Endodermal cell (in vitro differentiated cells): Measurements from ENCODE around the gene LPIN3. TPM values are rescaled to one million over a fixed set of nuclear protein-coding genes. Genes with fewer than 3 reads are reported as not detected.

ENCODE experiments used
- DNase-seq: peaks from one replicate; pipeline ENCODE4 v3.0.0-alpha.2; 2017
- H3K27ac ChIP-seq: 2 replicates; pipeline ENCODE4 v1.5.1; 2013; ENCODE audit warnings: mild to moderate bottlenecking, low read depth, low read length, moderate library complexity
- H3K27me3 ChIP-seq: 2 replicates; pipeline ENCODE4 v1.6.1; 2013; ENCODE audit warnings: mild to moderate bottlenecking, low read length, moderate library complexity; ENCODE audit not compliant: insufficient read depth, control insufficient read depth, poor library complexity, severe bottlenecking
- H3K36me3 ChIP-seq: 2 replicates; pipeline ENCODE4 v1.7.0; 2013; ENCODE audit warnings: mild to moderate bottlenecking, low read length, moderate library complexity; ENCODE audit not compliant: control insufficient read depth, insufficient read depth
- H3K4me1 ChIP-seq: one replicate; pipeline ENCODE4 v1.7.0; 2013; ENCODE audit warnings: low read length; ENCODE audit not compliant: control insufficient read depth, insufficient read depth
- H3K4me3 ChIP-seq: 2 replicates; pipeline ENCODE4 v1.5.1; 2013; ENCODE audit warnings: mild to moderate bottlenecking, low read length, moderate library complexity
- H3K9ac ChIP-seq: 2 replicates; pipeline ENCODE4 v1.6.1; 2013; ENCODE audit warnings: mild to moderate bottlenecking, low read length, moderate library complexity; ENCODE audit not compliant: poor library complexity, severe bottlenecking; ENCODE audit errors: extremely low read depth
- H3K9me3 ChIP-seq: 2 replicates; pipeline ENCODE4 v1.6.1; 2013; ENCODE audit warnings: mild to moderate bottlenecking, low read length, moderate library complexity; ENCODE audit not compliant: control insufficient read depth
- H3K27ac Mint-ChIP-seq: 2 replicates; pipeline ENCODE4 v1.8.0; 2020; ENCODE audit warnings: mixed read lengths
- H3K27me3 Mint-ChIP-seq: 2 replicates; pipeline ENCODE4 v1.8.0; 2021; ENCODE audit warnings: mild to moderate bottlenecking, mixed read lengths; ENCODE audit not compliant: insufficient read depth
- H3K36me3 Mint-ChIP-seq: 2 replicates; pipeline ENCODE4 v1.8.0; 2020; ENCODE audit warnings: low read depth, mixed read lengths
- H3K4me1 Mint-ChIP-seq: 2 replicates; pipeline ENCODE4 v1.8.0; 2020; ENCODE audit warnings: mixed read lengths
- H3K4me3 Mint-ChIP-seq: 2 replicates; pipeline ENCODE4 v1.8.0; 2020; ENCODE audit warnings: mild to moderate bottlenecking, moderate library complexity, mixed read lengths
- H3K9me3 Mint-ChIP-seq: 2 replicates; pipeline ENCODE4 v1.8.0; 2020; ENCODE audit warnings: mild to moderate bottlenecking, mixed read lengths
- CTCF ChIP-seq: fragments of 200-600 bp; sonication (generic); conservative IDR thresholded peaks from 2 replicates; pipeline ENCODE4 v1.5.0; 2021; ENCODE audit warnings: antibody characterized with exemption, mild to moderate bottlenecking
- WGBS, 2 experiments: methylation state at CpG; one replicate each; pipeline versions ENCODE4 v1.1.5 to v1.1.7; 2013; ENCODE audit warnings: missing lambda C conversion rate in 2 of 2, mixed read lengths in 1 of 2; ENCODE audit not compliant: insufficient coverage in 1 of 2, insufficient read length in 1 of 2; 5-methylcytosine and 5-hydroxymethylcytosine counted together
- total RNA-seq, 2 donors: library from RNA; stranded (reverse); fragmentation: NEBNext Ultra II Directional in 1 of 2; extraction: Animal tissue kit (Norgen Biotek cat#: 25700) in 1 of 2; gene quantifications; 2 replicates in 1 of 2; 3 replicates in 1 of 2; pipeline ENCODE4 v1.2.1, GENCODE V29; 2021

The LPIN3 gene
- total RNA-seq, 2 donors from 2014 or later, result 13.1 to 13.2 TPM

- Mint-ChIP-seq H3K36me3 (no peaks in the 10 kb centered on the region), H3K4me1 (peaks cover 6% of the 10 kb centered on the region), H3K9me3 (no peaks in the 10 kb centered on the region), H3K27me3 (peaks cover 34% of the 10 kb centered on the region), H3K27ac (no peak overlapping the region), H3K4me3 (no peak overlapping the region)
- H3K9me3 ChIP-seq, result no peaks in the 10 kb centered on the region
- H3K4me1 ChIP-seq, result no peaks in the 10 kb centered on the region
- H3K4me3 ChIP-seq, result no peak overlapping the region
- no peak for TF ChIP-seq CTCF
- no peak overlapping the region for H3K9ac ChIP-seq
- WGBS, 2 experiments, result 92 to 93% methylated on average over 3 to 7 of the region's 7 CpGs
- H3K27me3 ChIP-seq, result peaks cover 42% of the 10 kb centered on the region
- no peaks in the 10 kb centered on the region for H3K36me3 ChIP-seq
- no peak overlapping the region for H3K27ac ChIP-seq
- no peak for DNase-seq
Observed at GRCh38 chr20:41363601-41364000, 23.0 kb downstream of the LPIN3 start.

DNA sequence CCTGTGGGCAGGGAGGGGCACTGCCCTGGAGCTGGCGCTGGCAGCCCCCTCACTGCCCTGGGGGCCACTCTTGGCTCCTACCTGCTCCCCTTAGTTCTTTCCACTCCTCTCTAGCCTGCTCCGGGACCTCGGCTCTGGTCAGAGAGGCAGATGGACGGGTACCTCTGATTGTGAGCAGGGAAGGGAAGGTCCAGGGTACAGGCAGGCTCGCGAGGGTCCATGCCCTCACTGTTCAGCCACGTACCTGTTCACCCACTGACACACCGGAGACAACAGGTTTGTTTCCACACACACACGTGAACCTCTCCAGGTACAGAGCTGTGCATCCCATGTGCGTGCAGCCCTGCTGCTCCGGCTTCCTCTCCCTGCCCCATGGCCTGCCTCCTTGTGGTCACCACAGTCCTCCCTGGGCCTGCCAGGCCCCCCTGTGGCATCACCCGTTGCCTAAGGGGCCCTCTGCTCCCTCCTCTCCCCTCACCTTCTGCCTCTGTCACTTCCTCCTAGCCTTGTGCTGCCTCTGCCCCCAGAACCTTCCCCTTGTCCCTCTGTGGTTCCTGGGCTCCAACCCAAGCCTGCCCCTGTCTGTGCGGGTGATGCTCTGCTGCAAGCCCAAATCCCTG lies 23.7 kb downstream of the LPIN3 start:
- no peaks in the 10 kb centered on the region for H3K9me3 Mint-ChIP-seq
- TF ChIP-seq CTCF, result peak; percentile 23
- no peak overlapping the region for H3K9ac ChIP-seq
- H3K4me1 ChIP-seq, result no peaks in the 10 kb centered on the region
- H3K27ac ChIP-seq, result no peak overlapping the region
- peaks cover 41% of the 10 kb centered on the region for H3K27me3 Mint-ChIP-seq
- peaks cover 6% of the 10 kb centered on the region for H3K4me1 Mint-ChIP-seq
- H3K4me3 ChIP-seq, result no peak overlapping the region
- no peaks in the 10 kb centered on the region for H3K36me3 ChIP-seq
- H3K36me3 Mint-ChIP-seq, result no peaks in the 10 kb centered on the region
- no peak overlapping the region for H3K27ac Mint-ChIP-seq
- H3K9me3 ChIP-seq, result no peaks in the 10 kb centered on the region
- no peak overlapping the region for H3K4me3 Mint-ChIP-seq
- H3K27me3 ChIP-seq, result peaks cover 47% of the 10 kb centered on the region
- no peak for DNase-seq
- WGBS, 2 experiments, result 91 to 97% methylated on average over 10 to 13 of the region's 13 CpGs

DNA sequence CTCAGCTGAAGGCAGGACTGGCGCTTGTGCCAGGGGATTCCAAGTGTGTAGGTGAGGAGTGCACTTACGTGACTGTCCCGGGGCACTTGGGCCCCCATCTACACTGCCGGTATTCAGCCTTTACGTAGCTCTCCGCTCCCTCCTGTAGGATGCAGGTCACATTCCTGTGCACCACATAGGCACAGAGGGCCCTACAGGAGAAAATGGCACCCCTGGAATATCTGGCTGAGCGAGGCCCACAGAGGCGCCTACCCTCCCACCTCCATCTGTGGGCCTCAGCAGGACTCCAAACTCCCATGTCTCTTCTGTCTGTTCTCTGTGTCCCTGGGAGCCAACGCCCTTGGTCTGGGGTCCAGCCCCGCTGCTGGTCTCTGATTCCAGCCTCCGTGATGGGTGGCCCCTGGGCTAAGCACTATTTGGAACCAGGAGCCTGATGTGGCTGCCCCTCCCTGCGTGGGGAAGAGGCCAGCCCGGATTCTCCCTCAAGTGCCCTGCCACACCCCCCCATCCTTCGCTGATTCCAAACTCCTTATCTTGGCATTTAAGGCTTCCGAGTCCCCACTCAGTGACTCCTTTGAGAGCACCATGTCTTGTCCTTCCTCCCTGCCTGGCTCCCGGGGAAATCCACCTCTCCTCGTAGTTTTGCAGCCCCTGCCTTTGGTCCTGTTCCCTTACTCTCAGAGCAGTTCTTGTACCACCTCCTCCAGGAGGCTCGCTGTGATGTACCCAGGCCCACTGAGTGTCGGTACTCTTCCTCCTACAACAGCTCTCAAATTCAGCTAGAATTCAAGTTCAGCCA lies 24.5 kb downstream of the LPIN3 start:
- Mint-ChIP-seq H3K4me1 (peaks cover 6% of the 10 kb centered on the region), H3K27ac (no peak overlapping the region), H3K27me3 (peaks cover 50% of the 10 kb centered on the region), H3K36me3 (no peaks in the 10 kb centered on the region), H3K9me3 (no peaks in the 10 kb centered on the region), H3K4me3 (peak overlapping the region; percentile 41)
- Histone ChIP-seq H3K4me3 (no peak overlapping the region), H3K4me1 (no peaks in the 10 kb centered on the region), H3K9ac (no peak overlapping the region), H3K36me3 (no peaks in the 10 kb centered on the region), H3K27me3 (peaks cover 53% of the 10 kb centered on the region), H3K9me3 (no peaks in the 10 kb centered on the region), H3K27ac (no peak overlapping the region)
- WGBS, 2 experiments, result 84 to 93% methylated on average over 15 to 19 of the region's 19 CpGs
- no peak for DNase-seq
- TF ChIP-seq CTCF, result no peak
